Astrocyte of the spinal cord (primary cell): ENCODE results near the gene ANKRD12.

Experiments
- DNase-seq: peaks from one replicate; pipeline ENCODE4 v3.0.0; 2011; ENCODE audit warnings: low read depth, low spot score
- H3K4me3 ChIP-seq: 2 replicates; pipeline ENCODE4 v1.5.1; 2011; ENCODE audit warnings: low read depth, mild to moderate bottlenecking, low read length, moderate library complexity
- CTCF ChIP-seq: IDR thresholded peaks from 2 replicates; pipeline ENCODE4 v1.5.1; 2012; ENCODE audit warnings: low read depth, mild to moderate bottlenecking, low read length, inconsistent platforms
- in situ Hi-C: cut with HindIII; loops from 2 replicates; pipeline ENCODE4 v1.10.0; 2017; ENCODE audit warnings: low sequenced_read_pairs

Gene ANKRD12

GRCh38 chr18:9101730-9102507, 34.7 kb upstream of the ANKRD12 start:
- in situ Hi-C loops: no loop called here
- DNase-seq: peak; percentile 67
- no peak for TF ChIP-seq CTCF
- H3K4me3 ChIP-seq: peak overlapping the region; percentile 63

- peak within 1 kb of the TSS; percentile 82 for H3K4me3 ChIP-seq
- no peak for TF ChIP-seq CTCF
- DNase-seq: peak; percentile 97
- in situ Hi-C loops: no loop called here
These were observed 33.8 kb upstream of the ANKRD12 start, which contains the start of gene NDUFV2 for GRCh38 chr18:9102508-9103375. NDUFV2 (plus strand) TSS chr18:9102699; CDS start chr18:9102744, 45 bp downstream.

- TF ChIP-seq CTCF: peak; percentile 5
- in situ Hi-C loops: no loop called here
- peak overlapping the region; percentile 82 for H3K4me3 ChIP-seq
- peak; percentile 56 for DNase-seq
These were observed 33.2 kb upstream of the ANKRD12 start for GRCh38 chr18:9103376-9103873.

- DNase-seq: no peak
- no peak for TF ChIP-seq CTCF
- H3K4me3 ChIP-seq: peak overlapping the region; percentile 82
- in situ Hi-C loops: no loop called here
These were observed 32.2 kb upstream of the ANKRD12 start for GRCh38 chr18:9104244-9104901.

- TF ChIP-seq CTCF: no peak
- in situ Hi-C loops: no loop called here
- H3K4me3 ChIP-seq: no peak overlapping the region
- no peak for DNase-seq
These were observed 31.2 kb upstream of the ANKRD12 start for GRCh38 chr18:9105420-9105819.

- no peak overlapping the region for H3K4me3 ChIP-seq
- in situ Hi-C loops: no loop called here
- DNase-seq: no peak
- no peak for TF ChIP-seq CTCF
These were observed 30.5 kb upstream of the ANKRD12 start for GRCh38 chr18:9106094-9106493.
